Activated naive CD4-positive, alpha-beta T cell (primary cell): Measurements from ENCODE around the gene ANXA11.

Experiments used
- DNase-seq, 4 experiments: peaks; one replicate each; lab custom pipeline; 2025; lab: John Stamatoyannopoulos, UW

Gene ANXA11

GRCh38 chr10:80104066-80104926, 101.0 kb downstream of the ANXA11 start:
- DNase-seq = no peak
